Measurements from ENCODE around the gene OXSR1. TPM values are rescaled to one million over a fixed set of nuclear protein-coding genes. Genes with fewer than 3 reads are reported as not detected.
A peak's percentile ranks its signal among the peaks of the same experiment; 100 is the strongest.

The OXSR1 gene
- total and polyA plus RNA-seq, 2 of the 13 experiments (the other 11 are each of a cell fraction or from before 2014, with no cell fraction given), result 27.4 to 32.6 TPM

- BruUV-seq (replicated peaks), result no TSS peak
- H3K27me3 ChIP-seq (ENCODE audit: control insufficient read depth in 1 of 2, insufficient read depth in 2 of 2, low read length in 2 of 2), result no peaks in the 10 kb centered on the region
- H2AFZ ChIP-seq (ENCODE audit: low read length), result no peak overlapping the region
- H3K36me3 ChIP-seq (replicated peaks in 1 of 2; ENCODE audit: control insufficient read depth in 1 of 2, insufficient read depth in 2 of 2, low read length in 2 of 2), result no peaks in the 10 kb centered on the region
- no peaks in the 10 kb centered on the region for H3K79me2 ChIP-seq (ENCODE audit: insufficient read depth, low read length)
- FAIRE-seq (no peak), DNase-seq (ENCODE audit: low spot score) (no peak), ATAC-seq (no peak)
- H3K9me3 ChIP-seq (ENCODE audit: low read length), result no peaks in the 10 kb centered on the region
- no peaks in the 10 kb centered on the region for H4K20me1 ChIP-seq (ENCODE audit: insufficient read depth, low read length)
- no peak overlapping the region for H3K4me2 ChIP-seq (ENCODE audit: low read depth, low read length)
- TF ChIP-seq MTF1 (CRISPR knock-in tag; IDR thresholded peaks at IDR 0.05) (no peak), ZNF841 (CRISPR knock-in tag; IDR thresholded peaks at IDR 0.05; ENCODE audit: borderline replicate concordance) (no peak)
- 85% methylated on average over 2 of the region's 2 CpGs for WGBS (ENCODE audit: low lambda C conversion rate)
- peaks cover 23% of the 10 kb centered on the region for H3K4me1 ChIP-seq (ENCODE audit: insufficient read depth, low read length)
- no peak overlapping the region for H3K9ac ChIP-seq (ENCODE audit: insufficient read depth, low read depth, low read length)
- in situ Hi-C loops (cut with HindIII; ENCODE audit: extremely low pct_ligation_motif_present, low pct_unique_long_range_greater_than_20kb) (no loop called here), intact Hi-C loops (cut with micrococcal nuclease; ENCODE audit: unreplicated experiment) (no loop called here)
- POLR2A ChIA-PET, result no interaction called here
- CTCF ChIA-PET (ENCODE audit: low intra/inter-chr PET ratio, low total read pairs), result no interaction called here
- no peak overlapping the region for H3K27ac ChIP-seq (ENCODE audit: extremely low read length, insufficient read depth, low read length)
- no peak overlapping the region for H3K4me3 ChIP-seq (replicated peaks in 1 of 3; ENCODE audit: insufficient read depth in 1 of 3, low read depth in 2 of 3, low read length in 3 of 3)
Measured at GRCh38 chr3:38260474-38260873, 95.1 kb downstream of the OXSR1 start.

DNA sequence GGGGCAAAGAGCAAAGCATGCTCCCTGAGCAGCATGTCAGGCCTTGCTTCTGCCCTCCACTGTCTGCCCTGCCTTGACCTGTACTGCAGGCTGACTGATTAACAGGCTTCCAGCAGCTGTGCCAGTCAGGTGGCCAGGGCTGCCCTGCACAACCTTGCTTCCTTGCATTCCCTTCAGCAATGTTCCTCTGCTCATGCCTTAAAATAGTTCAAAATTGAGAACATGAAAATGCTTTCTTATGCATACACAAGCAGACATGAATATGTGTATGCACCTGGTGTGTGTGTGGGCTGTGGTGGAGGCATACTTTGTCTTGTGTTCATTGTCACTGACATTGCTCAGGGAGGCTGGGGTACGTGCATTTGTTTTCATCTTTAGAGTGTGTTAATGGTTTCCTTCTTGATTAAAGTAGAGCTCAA, 99.0 kb downstream of the OXSR1 start:
- intact Hi-C loops (cut with micrococcal nuclease; ENCODE audit: unreplicated experiment) (no loop called here), in situ Hi-C loops (cut with HindIII; ENCODE audit: extremely low pct_ligation_motif_present, low pct_unique_long_range_greater_than_20kb) (no loop called here)
- ChIA-PET POLR2A (no interaction called here), CTCF (ENCODE audit: low intra/inter-chr PET ratio, low total read pairs) (no interaction called here)
- no peak overlapping the region for H2AFZ ChIP-seq (ENCODE audit: low read length)
- FAIRE-seq (no peak), DNase-seq (ENCODE audit: low spot score) (no peak), ATAC-seq (peak; percentile 80)
- no TSS peak for BruUV-seq (replicated peaks)
- H3K79me2 ChIP-seq (ENCODE audit: insufficient read depth, low read length), result no peaks in the 10 kb centered on the region
- no peaks in the 10 kb centered on the region for H3K9me3 ChIP-seq (ENCODE audit: low read length)
- H3K27ac ChIP-seq (ENCODE audit: extremely low read length, insufficient read depth, low read length), result no peak overlapping the region
- no peak overlapping the region for H3K4me2 ChIP-seq (ENCODE audit: low read depth, low read length)
- H4K20me1 ChIP-seq (ENCODE audit: insufficient read depth, low read length), result no peaks in the 10 kb centered on the region
- H3K4me1 ChIP-seq (ENCODE audit: insufficient read depth, low read length), result peaks cover 14% of the 10 kb centered on the region
- H3K27me3 ChIP-seq (ENCODE audit: control insufficient read depth in 1 of 2, insufficient read depth in 2 of 2, low read length in 2 of 2), result no peaks in the 10 kb centered on the region
- WGBS (ENCODE audit: low lambda C conversion rate), result no CpG with 5 or more reads among the region's 1 CpG
- H3K36me3 ChIP-seq (replicated peaks in 1 of 2; ENCODE audit: control insufficient read depth in 1 of 2, insufficient read depth in 2 of 2, low read length in 2 of 2), result no peaks in the 10 kb centered on the region
- TF ChIP-seq SRSF1 (optimal IDR thresholded peaks at IDR 0.05; ENCODE audit: low read depth, low read length), result no peak
- no peak overlapping the region for H3K4me3 ChIP-seq (replicated peaks in 1 of 3; ENCODE audit: insufficient read depth in 1 of 3, low read depth in 2 of 3, low read length in 3 of 3)
- no peak overlapping the region for H3K9ac ChIP-seq (ENCODE audit: insufficient read depth, low read depth, low read length)

DNA sequence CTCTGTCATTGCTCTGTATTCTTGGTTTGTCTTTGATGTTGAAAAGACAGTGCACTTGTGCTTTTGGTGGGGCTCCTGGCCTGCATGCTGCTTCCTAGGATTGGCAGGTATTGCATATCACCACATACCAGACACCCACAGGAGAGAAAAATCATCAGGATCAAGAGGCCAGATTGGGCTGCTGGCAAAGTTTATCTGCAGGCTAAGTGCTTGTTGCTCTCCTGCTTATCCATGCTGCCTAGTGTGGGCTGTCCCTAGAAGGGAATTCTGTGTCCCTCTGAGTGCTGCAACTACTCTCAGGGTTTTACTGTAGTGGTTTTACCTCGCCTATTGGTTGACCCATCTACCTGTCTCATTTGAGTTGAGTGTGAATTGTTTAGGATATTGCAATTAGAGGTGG, 99.4 kb downstream of the OXSR1 start:
- FAIRE-seq, result no peak
- no peak for ATAC-seq
- no peak for DNase-seq (ENCODE audit: low spot score)
- 0% methylated on average over 1 of the region's 1 CpG for WGBS (ENCODE audit: low lambda C conversion rate)
- no peak overlapping the region for H3K4me3 ChIP-seq (replicated peaks in 1 of 3; ENCODE audit: insufficient read depth in 1 of 3, low read depth in 2 of 3, low read length in 3 of 3)
- ChIA-PET POLR2A (no interaction called here), CTCF (ENCODE audit: low intra/inter-chr PET ratio, low total read pairs) (no interaction called here)
- no peaks in the 10 kb centered on the region for H3K79me2 ChIP-seq (ENCODE audit: insufficient read depth, low read length)
- intact Hi-C loops (cut with micrococcal nuclease; ENCODE audit: unreplicated experiment) (no loop called here), in situ Hi-C loops (cut with HindIII; ENCODE audit: extremely low pct_ligation_motif_present, low pct_unique_long_range_greater_than_20kb) (no loop called here)
- no peak overlapping the region for H2AFZ ChIP-seq (ENCODE audit: low read length)
- H3K4me1 ChIP-seq (ENCODE audit: insufficient read depth, low read length), result peaks cover 14% of the 10 kb centered on the region
- no peaks in the 10 kb centered on the region for H3K27me3 ChIP-seq (ENCODE audit: control insufficient read depth in 1 of 2, insufficient read depth in 2 of 2, low read length in 2 of 2)
- no peak overlapping the region for H3K27ac ChIP-seq (ENCODE audit: extremely low read length, insufficient read depth, low read length)
- no TSS peak for BruUV-seq (replicated peaks)
- no peaks in the 10 kb centered on the region for H3K9me3 ChIP-seq (ENCODE audit: low read length)
- H3K9ac ChIP-seq (ENCODE audit: insufficient read depth, low read depth, low read length), result no peak overlapping the region
- H4K20me1 ChIP-seq (ENCODE audit: insufficient read depth, low read length), result no peaks in the 10 kb centered on the region
- no peaks in the 10 kb centered on the region for H3K36me3 ChIP-seq (replicated peaks in 1 of 2; ENCODE audit: control insufficient read depth in 1 of 2, insufficient read depth in 2 of 2, low read length in 2 of 2)
- no peak overlapping the region for H3K4me2 ChIP-seq (ENCODE audit: low read depth, low read length)
- no peak for TF ChIP-seq HMG20B (CRISPR knock-in tag; conservative IDR thresholded peaks at IDR 0.05)
- no peak for TF ChIP-seq ERF (CRISPR knock-in tag; IDR thresholded peaks at IDR 0.05)
- TF ChIP-seq FOSL1 (CRISPR knock-in tag; IDR thresholded peaks at IDR 0.05; ENCODE audit: borderline replicate concordance), result no peak
- no peak for TF ChIP-seq KDM3A (CRISPR knock-in tag; IDR thresholded peaks at IDR 0.05; ENCODE audit: low read depth)
- TF ChIP-seq, protein P1, sequence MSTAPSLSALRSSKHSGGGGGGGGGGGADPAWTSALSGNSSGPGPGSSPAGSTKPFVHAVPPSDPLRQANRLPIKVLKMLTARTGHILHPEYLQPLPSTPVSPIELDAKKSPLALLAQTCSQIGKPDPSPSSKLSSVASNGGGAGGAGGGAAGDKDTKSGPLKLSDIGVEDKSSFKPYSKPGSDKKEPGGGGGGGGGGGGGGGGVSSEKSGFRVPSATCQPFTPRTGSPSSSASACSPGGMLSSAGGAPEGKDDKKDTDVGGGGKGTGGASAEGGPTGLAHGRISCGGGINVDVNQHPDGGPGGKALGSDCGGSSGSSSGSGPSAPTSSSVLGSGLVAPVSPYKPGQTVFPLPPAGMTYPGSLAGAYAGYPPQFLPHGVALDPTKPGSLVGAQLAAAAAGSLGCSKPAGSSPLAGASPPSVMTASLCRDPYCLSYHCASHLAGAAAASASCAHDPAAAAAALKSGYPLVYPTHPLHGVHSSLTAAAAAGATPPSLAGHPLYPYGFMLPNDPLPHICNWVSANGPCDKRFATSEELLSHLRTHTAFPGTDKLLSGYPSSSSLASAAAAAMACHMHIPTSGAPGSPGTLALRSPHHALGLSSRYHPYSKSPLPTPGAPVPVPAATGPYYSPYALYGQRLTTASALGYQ (CRISPR knock-in tag; IDR thresholded peaks at IDR 0.05), result no peak
- no peak for TF ChIP-seq ESRRA (CRISPR knock-in tag; IDR thresholded peaks at IDR 0.05; ENCODE audit: low read depth)
- TF ChIP-seq ZNF7 (CRISPR knock-in tag; IDR thresholded peaks at IDR 0.05), result no peak
